NCI-H1930 (cell line): ENCODE results near the gene SLC2A5.
A peak's percentile ranks its signal among the peaks of the same experiment; 100 is the strongest.
"Not testable (repeated sequence)": the region's sequence is repeated elsewhere in the genome, so short reads cannot be mapped to it uniquely, and the experiment has no call there.

Experiments
- DNase-seq, 2 experiments: peaks; one replicate each; lab custom pipeline; 2025; lab: John Stamatoyannopoulos, UW

SLC2A5 gene

GRCh38 chr1:9069326-9070100 lies at the start of gene SLC2A5:
TSS of gene SLC2A5 (minus strand) at chr1:9069635. CDS start at chr1:9069536, 99 bp downstream.
- no peak for DNase-seq

GRCh38 chr1:9118186-9118585 lies 48.8 kb upstream of the SLC2A5 start:
- DNase-seq, result no peak

- no peak for DNase-seq
These were observed 46.1 kb upstream of the SLC2A5 start for GRCh38 chr1:9115351-9116205.

- peak; percentile 24 to 47 for DNase-seq
These were observed 43.8 kb upstream of the SLC2A5 start for GRCh38 chr1:9112961-9113880.

GRCh38 chr1:9111957-9112356 lies 42.5 kb upstream of the SLC2A5 start:
- no peak for DNase-seq

- no peak for DNase-seq
These were observed 41.9 kb upstream of the SLC2A5 start for GRCh38 chr1:9111357-9111691.

GRCh38 chr1:9110669-9111356 lies 41.4 kb upstream of the SLC2A5 start:
- peak; percentile 57 to 73 for DNase-seq

- no peak for DNase-seq
These were observed 38.7 kb upstream of the SLC2A5 start for GRCh38 chr1:9108056-9108665.

GRCh38 chr1:9107136-9107535 lies 37.7 kb upstream of the SLC2A5 start:
- DNase-seq, result no peak

GRCh38 chr1:9106286-9106685 lies 36.9 kb upstream of the SLC2A5 start:
- no peak for DNase-seq

GRCh38 chr1:9105336-9105867 lies 36.0 kb upstream of the SLC2A5 start:
- no peak for DNase-seq

- peak; percentile 15 to 42 for DNase-seq
These were observed 32.2 kb upstream of the SLC2A5 start for GRCh38 chr1:9101510-9102146.

- DNase-seq, result no peak
These were observed 31.1 kb upstream of the SLC2A5 start for GRCh38 chr1:9100471-9101043.

- DNase-seq, result no peak
These were observed 30.1 kb upstream of the SLC2A5 start for GRCh38 chr1:9099555-9099954.

GRCh38 chr1:9097947-9098705 lies 28.7 kb upstream of the SLC2A5 start:
- DNase-seq, result no peak

GRCh38 chr1:9095818-9096217 lies 26.4 kb upstream of the SLC2A5 start:
- no peak for DNase-seq

- DNase-seq, result not testable (repeated sequence)
These were observed 24.7 kb upstream of the SLC2A5 start for GRCh38 chr1:9093996-9094595.

GRCh38 chr1:9093581-9093980 lies 24.1 kb upstream of the SLC2A5 start:
- no peak for DNase-seq

- no peak for DNase-seq
These were observed 23.7 kb upstream of the SLC2A5 start for GRCh38 chr1:9093091-9093490.
